K562 (cell line): Measurements from ENCODE around the gene HACL1. TPM values are rescaled to one million over a fixed set of nuclear protein-coding genes. Genes with fewer than 3 reads are reported as not detected.
A peak's percentile ranks its signal among the peaks of the same experiment; 100 is the strongest.

Experiments
- ATAC-seq: fragments of 200-7000 bp; cut with Tn5 transposase; 3 replicates; pipeline ENCODE4 v1.9.1; 2020; ENCODE audit warnings: moderate library complexity
- BruUV-seq: library from RNA; stranded (reverse); fragments of 400-500 nt; replicated peaks from 2 replicates; lab custom pipeline; 2021; lab: Mats Ljungman, UMichigan
- CTCF ChIA-PET: fragments of 300-600 bp; formaldehyde crosslinking; extraction: SDS; loops from one replicate; lab custom pipeline; 2021; ENCODE audit warnings: low intra/inter-chr PET ratio; lab: Yijun Ruan, JAX
- POLR2A ChIA-PET: fragments of 300-600, 350-650 bp; sonication (Branson Sonifier 250); formaldehyde crosslinking; extraction: SDS; loops from one replicate; lab custom pipeline; 2021; ENCODE audit warnings: antibody characterized with exemption, inconsistent platforms; lab: Yijun Ruan, JAX
- DNase-seq, 4 experiments: peaks; one replicate each; pipeline versions ENCODE4 v3.0.0 to v3.0.0-alpha.2; 2011 to 2018; ENCODE audit warnings: low spot score in 3 of 4, mixed read lengths in 3 of 4; ENCODE audit errors: extremely low read depth in 1 of 4
- FAIRE-seq: peaks from 2 replicates; lab custom pipeline; 2011; peaks lifted over from hg19 to GRCh38; lab: Jason Lieb, UNC
- H2AFZ ChIP-seq: 2 replicates; pipeline ENCODE4 v1.6.0; 2011; ENCODE audit warnings: low read depth, low read length, control low read depth, inconsistent platforms
- H3K27ac ChIP-seq: fragments of 200-600 bp; 3 replicates; pipeline ENCODE4 v1.8.0; 2011; ENCODE audit warnings: low read depth, mild to moderate bottlenecking, control low read depth, inconsistent platforms, low read length, moderate library complexity, mixed read lengths; ENCODE audit errors: extremely low read depth
- H3K27me3 ChIP-seq, 2 experiments: fragments of 300-600 bp in 1 of 2; 2 replicates in 1 of 2; 3 replicates in 1 of 2; pipeline versions ENCODE4 v1.6.0 to v1.8.0; 2011; ENCODE audit warnings: inconsistent platforms in 2 of 2, low read length in 2 of 2, mild to moderate bottlenecking in 1 of 2, mixed read lengths in 1 of 2, moderate library complexity in 1 of 2; ENCODE audit not compliant: control insufficient read depth in 2 of 2, insufficient read depth in 2 of 2
- H3K36me3 ChIP-seq: fragments of 300-600 bp; 3 replicates; pipeline ENCODE4 v1.8.0; 2011; ENCODE audit warnings: mild to moderate bottlenecking, low read length, inconsistent platforms; ENCODE audit not compliant: control insufficient read depth, insufficient read depth
- H3K4me1 ChIP-seq, 2 experiments: fragments of 200-600 bp in 1 of 2; replicated peaks in 1 of 2; 2 replicates in 1 of 2; 3 replicates in 1 of 2; pipeline versions ENCODE4 v1.5.1 to v1.8.0; 2011; ENCODE audit warnings: inconsistent platforms in 2 of 2, low read length in 2 of 2, mild to moderate bottlenecking in 1 of 2, mixed read lengths in 1 of 2, moderate library complexity in 1 of 2; ENCODE audit not compliant: control insufficient read depth in 2 of 2, insufficient read depth in 2 of 2
- H3K4me2 ChIP-seq: 2 replicates; pipeline ENCODE4 v1.6.1; 2011; ENCODE audit warnings: low read length, control low read depth, inconsistent platforms, mixed read lengths; ENCODE audit not compliant: insufficient read depth
- H3K4me3 ChIP-seq: fragments of 200-600 bp; sonication (generic), shearing (Covaris generic); 2 replicates; pipeline ENCODE4 v1.5.1; 2016; ENCODE audit warnings: control low read depth, inconsistent platforms
- H3K79me2 ChIP-seq: fragments of 200-600 bp; 3 replicates; pipeline ENCODE4 v1.8.0; 2011; ENCODE audit warnings: low read length, inconsistent platforms; ENCODE audit not compliant: control insufficient read depth, insufficient read depth
- H3K9ac ChIP-seq, 2 experiments: 2 replicates each; pipeline versions ENCODE4 v1.6.0 to v1.6.1; 2011; ENCODE audit warnings: low read depth in 2 of 2, low read length in 2 of 2, control low read depth in 1 of 2, inconsistent platforms in 1 of 2, mild to moderate bottlenecking in 1 of 2, mixed read lengths in 1 of 2; ENCODE audit not compliant: insufficient read depth in 1 of 2
- H3K9me1 ChIP-seq: one replicate; pipeline ENCODE4 v1.6.0; 2011; ENCODE audit warnings: inconsistent platforms, mild to moderate bottlenecking, low read length, moderate library complexity; ENCODE audit not compliant: control insufficient read depth, insufficient read depth
- H3K9me3 ChIP-seq: replicated peaks from 2 replicates; pipeline ENCODE4 v1.5.1; 2011; ENCODE audit warnings: low read depth, low read length, inconsistent platforms; ENCODE audit not compliant: control insufficient read depth, insufficient read depth
- H4K20me1 ChIP-seq: replicated peaks from 2 replicates; pipeline ENCODE4 v1.6.1; 2011; ENCODE audit warnings: low read length, inconsistent platforms, mixed read lengths; ENCODE audit not compliant: control insufficient read depth, insufficient read depth
- ASH1L ChIP-seq: fragments of 450-650 bp; IDR thresholded peaks from 2 replicates; pipeline ENCODE4 v1.6.1; 2018; ENCODE audit warnings: borderline replicate concordance, mild to moderate bottlenecking, low read depth; ENCODE audit not compliant: partially characterized antibody
- HMG20B ChIP-seq: fragments of 250-450 bp; sonication (Bioruptor Pico); IDR thresholded peaks from 2 replicates; pipeline ENCODE4 v1.5.0; 2021; ENCODE audit warnings: mild to moderate bottlenecking
- NFIX ChIP-seq: fragments of 250-450 bp; sonication (Bioruptor Pico); IDR thresholded peaks from 2 replicates; pipeline ENCODE4 v1.4.0; 2020; ENCODE audit warnings: low read depth, mild to moderate bottlenecking, moderate library complexity
- PCBP2 ChIP-seq: fragments of 200-400 bp; formaldehyde crosslinking; IDR thresholded peaks from 2 replicates; pipeline ENCODE4 v1.6.1; 2018; ENCODE audit warnings: low read length, low read depth, mild to moderate bottlenecking, moderate library complexity; ENCODE audit not compliant: poor library complexity, severe bottlenecking
- TGIF2 ChIP-seq: sonication (generic); formaldehyde crosslinking; IDR thresholded peaks from 2 replicates; pipeline ENCODE4 v1.8.1; 2022; ENCODE audit warnings: mild to moderate bottlenecking, missing genetic modification reagents, moderate library complexity
- ZNF140 ChIP-seq: fragments of 250-450 bp; sonication (Bioruptor Pico); IDR thresholded peaks from 2 replicates; pipeline ENCODE4 v1.8.0; 2021; ENCODE audit warnings: moderate library complexity, mild to moderate bottlenecking, inconsistent platforms
- ZNF408 ChIP-seq: fragments of 250-450 bp; sonication (Bioruptor Pico); IDR thresholded peaks from 2 replicates; pipeline ENCODE4 v1.4.0; 2020; ENCODE audit warnings: low read depth, mild to moderate bottlenecking, moderate library complexity
- WGBS: fragments of 100-300 bp; shearing (Covaris generic); methylation state at CpG from one replicate; pipeline ENCODE4 v1.1.6; 2016; ENCODE audit warnings: low coverage, mixed read lengths; ENCODE audit not compliant: insufficient coverage; ENCODE audit errors: missing lambda C conversion rate; 5-methylcytosine and 5-hydroxymethylcytosine counted together
- in situ Hi-C: fragments of 300-500 bp; cut with MboI; formaldehyde crosslinking; loops from 4 replicates; pipeline ENCODE4 v1.15.0; 2018; ENCODE audit warnings: inconsistent platforms, mixed read lengths
- intact Hi-C: fragments of 100-400 bp; cut with micrococcal nuclease; formaldehyde crosslinking; loops from 2 replicates; pipeline ENCODE4 v1.14.2; 2022
- polyA plus RNA-seq, 8 experiments: library from polyadenylated mRNA; depleted of rRNA in 4 of 8; stranded (reverse) in 5 of 8; unstranded in 3 of 8; fragments of >200 nt; fragmentation: Nextera tagmentation in 2 of 8; fragmentation: Illumina TruSeq in 1 of 8; extraction: Ambion mirVana in 2 of 8; extraction: Trizol in 1 of 8; gene quantifications; 2 replicates each; pipeline versions ENCODE4 v1.2.1 to v1.2.3, GENCODE V29; 2011 to 2014; ENCODE audit warnings: inconsistent platforms in 1 of 8, missing spikeins in 1 of 8
- total RNA-seq, 7 experiments: library from RNA; depleted of rRNA in 6 of 7; stranded (reverse); fragments of >200 nt in 6 of 7; fragmentation: Illumina TruSeq in 2 of 7; extraction: Trizol in 2 of 7; gene quantifications; 2 replicates each; pipeline versions ENCODE4 v1.2.1 to v1.2.3, GENCODE V29; 2011 to 2021; ENCODE audit warnings: low replicate concordance in 1 of 7
- TF ChIP-seq, protein P1 (sequence below): sonication (generic); formaldehyde crosslinking; IDR thresholded peaks from 2 replicates; pipeline ENCODE4 v1.8.1; 2023; ENCODE audit warnings: missing genetic modification reagents, mild to moderate bottlenecking, borderline replicate concordance
- TF ChIP-seq, protein P2 (sequence below): fragments of 250-450 bp; sonication (Bioruptor Pico); IDR thresholded peaks from 2 replicates; pipeline ENCODE4 v1.8.0; 2022; ENCODE audit warnings: moderate library complexity, mild to moderate bottlenecking, inconsistent platforms
- TF ChIP-seq, protein P3 (sequence below): fragments of 250-450 bp; sonication (Bioruptor Pico); IDR thresholded peaks from 2 replicates; pipeline ENCODE4 v1.8.0; 2022; ENCODE audit warnings: inconsistent platforms, mild to moderate bottlenecking, moderate library complexity, borderline replicate concordance

The HACL1 gene
- total and polyA plus RNA-seq, 9 of the 15 experiments (the other 6 are each of a cell fraction or from before 2014, with no cell fraction given): 18.9 to 61.5 (median 30.5) TPM

GRCh38 chr3:15595955-15596354, 5.4 kb downstream of the HACL1 start (continued):
- TF ChIP-seq, protein P1, sequence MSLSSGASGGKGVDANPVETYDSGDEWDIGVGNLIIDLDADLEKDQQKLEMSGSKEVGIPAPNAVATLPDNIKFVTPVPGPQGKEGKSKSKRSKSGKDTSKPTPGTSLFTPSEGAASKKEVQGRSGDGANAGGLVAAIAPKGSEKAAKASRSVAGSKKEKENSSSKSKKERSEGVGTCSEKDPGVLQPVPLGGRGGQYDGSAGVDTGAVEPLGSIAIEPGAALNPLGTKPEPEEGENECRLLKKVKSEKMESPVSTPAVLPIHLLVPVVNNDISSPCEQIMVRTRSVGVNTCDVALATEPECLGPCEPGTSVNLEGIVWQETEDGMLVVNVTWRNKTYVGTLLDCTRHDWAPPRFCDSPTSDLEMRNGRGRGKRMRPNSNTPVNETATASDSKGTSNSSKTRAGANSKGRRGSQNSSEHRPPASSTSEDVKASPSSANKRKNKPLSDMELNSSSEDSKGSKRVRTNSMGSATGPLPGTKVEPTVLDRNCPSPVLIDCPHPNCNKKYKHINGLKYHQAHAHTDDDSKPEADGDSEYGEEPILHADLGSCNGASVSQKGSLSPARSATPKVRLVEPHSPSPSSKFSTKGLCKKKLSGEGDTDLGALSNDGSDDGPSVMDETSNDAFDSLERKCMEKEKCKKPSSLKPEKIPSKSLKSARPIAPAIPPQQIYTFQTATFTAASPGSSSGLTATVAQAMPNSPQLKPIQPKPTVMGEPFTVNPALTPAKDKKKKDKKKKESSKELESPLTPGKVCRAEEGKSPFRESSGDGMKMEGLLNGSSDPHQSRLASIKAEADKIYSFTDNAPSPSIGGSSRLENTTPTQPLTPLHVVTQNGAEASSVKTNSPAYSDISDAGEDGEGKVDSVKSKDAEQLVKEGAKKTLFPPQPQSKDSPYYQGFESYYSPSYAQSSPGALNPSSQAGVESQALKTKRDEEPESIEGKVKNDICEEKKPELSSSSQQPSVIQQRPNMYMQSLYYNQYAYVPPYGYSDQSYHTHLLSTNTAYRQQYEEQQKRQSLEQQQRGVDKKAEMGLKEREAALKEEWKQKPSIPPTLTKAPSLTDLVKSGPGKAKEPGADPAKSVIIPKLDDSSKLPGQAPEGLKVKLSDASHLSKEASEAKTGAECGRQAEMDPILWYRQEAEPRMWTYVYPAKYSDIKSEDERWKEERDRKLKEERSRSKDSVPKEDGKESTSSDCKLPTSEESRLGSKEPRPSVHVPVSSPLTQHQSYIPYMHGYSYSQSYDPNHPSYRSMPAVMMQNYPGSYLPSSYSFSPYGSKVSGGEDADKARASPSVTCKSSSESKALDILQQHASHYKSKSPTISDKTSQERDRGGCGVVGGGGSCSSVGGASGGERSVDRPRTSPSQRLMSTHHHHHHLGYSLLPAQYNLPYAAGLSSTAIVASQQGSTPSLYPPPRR (CRISPR knock-in tag): no peak
- TF ChIP-seq ASH1L: no peak

- Histone ChIP-seq H4K20me1 (no peaks in the 10 kb centered on the region), H3K36me3 (peaks cover 34% of the 10 kb centered on the region; the same call in 2 of the 3 replicates), H3K9me1 (no peaks in the 10 kb centered on the region), H2AFZ (no peak overlapping the region), H3K27ac (no peak overlapping the region), H3K9me3 (peaks cover 4% of the 10 kb centered on the region; the same call in 1 of the 2 replicates), H3K4me2 (no peak overlapping the region), H3K27me3 (no peaks in the 10 kb centered on the region), H3K4me1 (no peaks in the 10 kb centered on the region), H3K9ac (no peak overlapping the region), H3K79me2 (no peaks in the 10 kb centered on the region), H3K4me3 (no peak overlapping the region)
- intact Hi-C loops (no loop called here), in situ Hi-C loops (no loop called here)
- ChIA-PET CTCF (no interaction called here), POLR2A (no interaction called here)
- ATAC-seq: no peak
- no TSS peak for BruUV-seq
- no peak for DNase-seq
- WGBS: 91% methylated on average over 8 of the region's 8 CpGs
- FAIRE-seq: no peak
- TF ChIP-seq ZNF408 (CRISPR knock-in tag) (peak; percentile 86), HMG20B (CRISPR knock-in tag) (no peak), TGIF2 (CRISPR knock-in tag) (no peak), PCBP2 (no peak), NFIX (CRISPR knock-in tag) (0 out of 2 replicates have a peak, but pooled peaks have one; percentile 21), ZNF140 (0 out of 2 replicates have a peak, but pooled peaks have one; percentile 51)
- TF ChIP-seq, protein P2, sequence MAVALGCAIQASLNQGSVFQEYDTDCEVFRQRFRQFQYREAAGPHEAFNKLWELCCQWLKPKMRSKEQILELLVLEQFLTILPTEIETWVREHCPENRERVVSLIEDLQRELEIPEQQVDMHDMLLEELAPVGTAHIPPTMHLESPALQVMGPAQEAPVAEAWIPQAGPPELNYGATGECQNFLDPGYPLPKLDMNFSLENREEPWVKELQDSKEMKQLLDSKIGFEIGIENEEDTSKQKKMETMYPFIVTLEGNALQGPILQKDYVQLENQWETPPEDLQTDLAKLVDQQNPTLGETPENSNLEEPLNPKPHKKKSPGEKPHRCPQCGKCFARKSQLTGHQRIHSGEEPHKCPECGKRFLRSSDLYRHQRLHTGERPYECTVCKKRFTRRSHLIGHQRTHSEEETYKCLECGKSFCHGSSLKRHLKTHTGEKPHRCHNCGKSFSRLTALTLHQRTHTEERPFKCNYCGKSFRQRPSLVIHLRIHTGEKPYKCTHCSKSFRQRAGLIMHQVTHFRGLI (CRISPR knock-in tag): 0 out of 2 replicates have a peak, but pooled peaks have one; percentile 23
- TF ChIP-seq, protein P3, sequence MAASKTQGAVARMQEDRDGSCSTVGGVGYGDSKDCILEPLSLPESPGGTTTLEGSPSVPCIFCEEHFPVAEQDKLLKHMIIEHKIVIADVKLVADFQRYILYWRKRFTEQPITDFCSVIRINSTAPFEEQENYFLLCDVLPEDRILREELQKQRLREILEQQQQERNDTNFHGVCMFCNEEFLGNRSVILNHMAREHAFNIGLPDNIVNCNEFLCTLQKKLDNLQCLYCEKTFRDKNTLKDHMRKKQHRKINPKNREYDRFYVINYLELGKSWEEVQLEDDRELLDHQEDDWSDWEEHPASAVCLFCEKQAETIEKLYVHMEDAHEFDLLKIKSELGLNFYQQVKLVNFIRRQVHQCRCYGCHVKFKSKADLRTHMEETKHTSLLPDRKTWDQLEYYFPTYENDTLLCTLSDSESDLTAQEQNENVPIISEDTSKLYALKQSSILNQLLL (CRISPR knock-in tag): peak; percentile 93
These were observed 8.4 kb downstream of the HACL1 start for GRCh38 chr3:15592968-15593367.
